HG03139 (cell line): Measurements from ENCODE around the gene CYP3A7.
"Not testable (repeated sequence)": the region's sequence is repeated elsewhere in the genome, so short reads cannot be mapped to it uniquely, and the experiment has no call there.

ENCODE experiments used
- ATAC-seq: cut with Tn5 transposase; IDR thresholded peaks from one replicate; pipeline ENCODE4 v1.9.1; 2021; ENCODE audit not compliant: unreplicated experiment

CYP3A7 gene

DNA sequence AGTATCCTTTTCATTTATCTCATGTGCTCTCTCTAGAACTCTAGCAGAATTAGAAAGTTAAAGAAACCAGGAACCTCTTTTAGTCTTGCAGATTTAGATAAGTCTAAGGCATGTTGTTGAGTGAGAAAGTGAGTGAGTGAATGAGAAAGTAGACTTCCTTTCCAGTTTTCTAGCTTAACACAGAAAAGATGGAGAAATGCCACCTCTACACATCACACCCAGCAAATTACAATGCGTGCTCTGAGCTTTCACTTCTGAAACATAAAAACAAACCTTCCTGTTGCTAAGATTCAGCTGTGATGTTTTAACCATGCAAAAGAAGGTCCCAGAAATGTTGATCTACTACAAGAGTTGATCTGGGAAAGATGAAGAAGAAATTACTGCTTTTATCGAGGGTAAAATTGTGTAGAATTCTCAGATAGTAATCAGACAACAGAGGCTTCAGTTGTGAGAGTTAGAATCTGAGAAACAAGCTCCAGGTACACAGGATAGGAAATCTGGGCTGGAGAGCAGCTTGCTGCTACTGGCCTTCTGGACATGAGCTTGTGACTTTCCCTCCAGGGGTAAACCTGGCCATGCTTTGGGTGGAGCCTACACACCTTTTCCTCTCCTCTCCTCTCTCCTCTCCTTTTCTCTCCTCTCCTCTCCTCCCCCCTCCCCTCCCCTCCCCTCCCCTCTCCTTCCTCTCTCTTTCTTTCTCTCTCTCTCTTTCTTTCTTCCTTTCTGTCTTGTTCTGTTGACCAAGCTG, 59.8 kb downstream of the CYP3A7 start:
- no peak for ATAC-seq

DNA sequence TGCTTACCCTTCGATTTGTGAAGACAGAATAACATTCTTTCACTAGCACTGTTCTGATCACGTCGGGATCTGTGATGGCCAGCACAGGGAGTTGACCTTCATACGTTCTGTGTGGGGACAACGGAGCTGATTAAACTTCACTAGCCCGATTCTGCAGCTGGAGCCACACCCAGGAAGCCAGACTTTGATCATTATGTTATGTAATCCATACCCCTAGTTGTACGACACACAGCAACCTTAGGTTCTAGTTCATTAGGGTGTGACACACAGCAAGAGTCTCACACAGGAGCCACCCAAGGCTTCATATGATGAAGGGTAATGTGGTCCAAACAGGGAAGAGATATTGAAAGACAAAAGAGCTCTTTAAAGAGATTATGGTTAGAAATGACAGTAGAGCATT, 62.4 kb downstream of the CYP3A7 start:
- no peak for ATAC-seq

DNA sequence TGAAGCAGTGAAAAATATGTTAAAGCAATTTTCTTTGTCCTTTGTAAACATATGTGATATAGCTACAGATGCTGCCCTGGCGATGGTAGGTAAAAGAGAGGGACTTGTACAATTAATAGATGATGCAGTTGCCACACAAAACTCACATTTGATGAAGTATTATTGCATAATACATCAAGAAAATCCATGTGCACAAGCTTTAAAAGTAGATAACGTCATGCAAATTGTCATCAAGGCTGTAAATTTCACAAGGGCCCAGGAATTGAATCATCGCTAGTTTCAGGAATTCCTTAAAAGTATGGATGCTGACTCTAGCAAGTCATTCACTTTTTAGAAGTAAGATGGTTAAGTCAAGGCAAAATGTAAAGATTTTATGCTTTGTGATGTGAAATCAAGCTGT, 65.2 kb downstream of the CYP3A7 start:
- ATAC-seq: no peak

GRCh38 chr7:99668541-99668940, 66.5 kb downstream of the CYP3A7 start:
- no peak for ATAC-seq

DNA sequence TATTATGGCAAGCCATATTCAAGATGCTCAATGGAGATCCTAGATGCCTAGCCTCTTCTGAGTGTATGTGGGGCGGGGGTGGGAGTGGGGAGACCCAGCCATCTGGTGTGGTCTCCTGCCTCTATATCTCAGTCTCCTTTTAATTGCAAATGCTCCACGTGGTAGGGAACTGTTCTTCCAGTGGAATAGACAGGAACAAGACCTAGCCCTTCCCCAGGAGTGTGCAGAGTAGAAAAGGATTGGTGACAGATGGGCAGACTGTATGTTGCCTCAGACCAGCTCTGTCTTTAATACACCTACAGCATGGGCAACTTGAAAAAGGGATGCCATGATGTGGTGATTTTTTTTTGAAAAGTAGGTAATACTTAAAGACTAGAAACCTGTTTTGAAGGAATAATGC, 67.8 kb downstream of the CYP3A7 start:
- no peak for ATAC-seq

DNA sequence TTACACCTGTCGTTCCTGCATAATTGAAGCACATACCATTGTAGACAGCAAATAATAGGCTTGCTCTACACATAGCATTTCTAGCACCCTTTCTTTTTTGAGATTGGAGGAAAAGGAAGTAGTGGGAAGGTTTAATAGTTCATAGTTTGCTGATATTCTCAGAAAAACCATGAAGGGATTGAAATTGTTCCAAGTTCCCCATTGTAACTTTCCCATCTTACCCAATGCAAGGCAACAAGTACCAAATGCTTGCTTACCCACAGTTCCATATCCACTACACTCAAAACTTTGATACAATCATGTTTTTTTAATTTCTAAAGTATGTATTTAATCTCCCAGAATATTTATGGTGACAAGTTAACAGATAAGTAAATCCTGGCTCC, 69.0 kb downstream of the CYP3A7 start:
- no peak for ATAC-seq

- no peak for ATAC-seq
Measured at GRCh38 chr7:99665312-99666012, 69.5 kb downstream of the CYP3A7 start.

- ATAC-seq: not testable (repeated sequence)
Measured at GRCh38 chr7:99657879-99658278, 77.1 kb downstream of the CYP3A7 start.
